ENCODE results near the gene SLC25A18. TPM values are rescaled to one million over a fixed set of nuclear protein-coding genes. Genes with fewer than 3 reads are reported as not detected.

SLC25A18 gene
- total RNA-seq, 4 donors from 2014 or later = 0.26 to 3.1 (median 0.80) TPM

GRCh38 chr22:17592201-17592600, 28.9 kb downstream of the SLC25A18 start:
- peaks cover 74% of the 10 kb centered on the region for H3K36me3 ChIP-seq
- H3K27me3 ChIP-seq = no peaks in the 10 kb centered on the region
- TF ChIP-seq POLR2A (IDR thresholded peaks at IDR 0.05) = no peak
- no peak for TF ChIP-seq CTCF (IDR thresholded peaks at IDR 0.05)
- TF ChIP-seq EP300 (IDR thresholded peaks at IDR 0.05) = no peak
- no peak for TF ChIP-seq POLR2AphosphoS5 (IDR thresholded peaks at IDR 0.05)
- H3K27ac ChIP-seq = no peak overlapping the region
- no peaks in the 10 kb centered on the region for H3K4me1 ChIP-seq
- 88% methylated on average over 5 of the region's 5 CpGs for WGBS
- no peaks in the 10 kb centered on the region for H3K9me3 ChIP-seq
- H3K4me3 ChIP-seq = no peak overlapping the region
- no peak for DNase-seq (ENCODE audit: low spot score in 2 of 2)

DNA sequence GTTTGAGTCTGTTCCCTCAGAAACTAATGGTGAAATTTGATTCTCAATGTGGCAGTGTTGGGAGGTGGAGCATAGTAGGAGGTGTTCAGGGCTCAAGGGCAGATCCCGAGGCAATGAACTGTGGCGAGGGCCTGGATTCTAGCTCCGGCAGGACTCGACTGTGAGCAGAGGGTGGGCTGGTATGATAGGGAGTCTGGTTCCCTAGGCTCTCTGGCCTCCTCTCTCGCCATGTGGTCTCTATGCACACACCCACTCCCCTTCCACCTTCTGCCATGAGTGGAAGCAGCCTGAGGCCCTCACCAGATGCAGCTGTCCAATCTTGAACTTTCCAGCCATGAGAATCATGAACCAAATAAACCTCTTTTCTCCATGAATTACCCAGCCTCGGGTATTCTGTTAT, 32.9 kb downstream of the SLC25A18 start:
- Histone ChIP-seq H3K27me3 (no peaks in the 10 kb centered on the region), H3K9me3 (no peaks in the 10 kb centered on the region), H3K27ac (no peak overlapping the region), H3K4me1 (no peaks in the 10 kb centered on the region), H3K4me3 (no peak overlapping the region), H3K36me3 (peaks cover 97% of the 10 kb centered on the region)
- no peak for DNase-seq (ENCODE audit: low spot score in 2 of 2)
- WGBS = 92% methylated on average over 6 of the region's 6 CpGs
- no peak for TF ChIP-seq CTCF (IDR thresholded peaks at IDR 0.05)
- no peak for TF ChIP-seq POLR2AphosphoS5 (IDR thresholded peaks at IDR 0.05)
- TF ChIP-seq EP300 (IDR thresholded peaks at IDR 0.05) = no peak
- TF ChIP-seq POLR2A (IDR thresholded peaks at IDR 0.05) = no peak

DNA sequence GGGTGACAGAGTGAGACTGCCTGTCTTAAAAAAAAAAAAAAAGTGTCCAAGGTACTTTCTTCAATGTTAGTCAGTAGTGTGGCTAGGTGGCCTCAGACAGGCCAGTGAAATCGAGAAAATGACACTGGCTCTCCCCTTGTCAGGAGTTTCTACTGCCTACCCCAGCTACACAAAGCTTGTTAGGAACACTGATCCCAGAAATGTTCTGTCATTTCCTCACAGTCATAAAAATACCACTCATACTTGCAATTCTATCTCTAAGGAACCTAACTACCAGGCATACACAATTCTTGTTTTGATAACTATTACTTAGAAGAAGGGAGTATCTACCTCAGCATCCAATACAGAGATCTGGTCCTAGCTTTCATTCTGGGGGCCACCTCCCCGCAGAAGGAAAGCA, 33.9 kb downstream of the SLC25A18 start:
- no peaks in the 10 kb centered on the region for H3K4me1 ChIP-seq
- no peak overlapping the region for H3K4me3 ChIP-seq
- no peaks in the 10 kb centered on the region for H3K27me3 ChIP-seq
- no peak overlapping the region for H3K27ac ChIP-seq
- H3K9me3 ChIP-seq = no peaks in the 10 kb centered on the region
- TF ChIP-seq CTCF (IDR thresholded peaks at IDR 0.05) (no peak), POLR2AphosphoS5 (IDR thresholded peaks at IDR 0.05) (no peak), POLR2A (IDR thresholded peaks at IDR 0.05) (no peak), EP300 (IDR thresholded peaks at IDR 0.05) (no peak)
- peaks cover 91% of the 10 kb centered on the region for H3K36me3 ChIP-seq
- no peak for DNase-seq (ENCODE audit: low spot score in 2 of 2)
- WGBS = 98% methylated on average over 2 of the region's 2 CpGs

- peak in 1 of 2 donors; percentile 21 for DNase-seq (ENCODE audit: low spot score in 2 of 2)
- H3K36me3 ChIP-seq = peaks cover 85% of the 10 kb centered on the region
These were observed 35.0 kb downstream of the SLC25A18 start for GRCh38 chr22:17598318-17598717.

GRCh38 chr22:17601031-17601430, 37.7 kb downstream of the SLC25A18 start:
- no peaks in the 10 kb centered on the region for H3K9me3 ChIP-seq
- H3K4me1 ChIP-seq = no peaks in the 10 kb centered on the region
- WGBS = 67% methylated on average over 3 of the region's 3 CpGs
- peak in 1 of 2 donors; percentile 11 for DNase-seq (ENCODE audit: low spot score in 2 of 2)
- no peaks in the 10 kb centered on the region for H3K27me3 ChIP-seq
- no peak overlapping the region for H3K4me3 ChIP-seq
- H3K27ac ChIP-seq = no peak overlapping the region
- H3K36me3 ChIP-seq = peaks cover 59% of the 10 kb centered on the region
- no peak for TF ChIP-seq CTCF (IDR thresholded peaks at IDR 0.05)
- no peak for TF ChIP-seq POLR2AphosphoS5 (IDR thresholded peaks at IDR 0.05)
- TF ChIP-seq EP300 (IDR thresholded peaks at IDR 0.05) = no peak
- no peak for TF ChIP-seq POLR2A (IDR thresholded peaks at IDR 0.05)

More at GRCh38 chr22:17598318-17598717, 35.0 kb downstream of the SLC25A18 start:
- Histone ChIP-seq H3K4me3 (no peak overlapping the region), H3K4me1 (no peaks in the 10 kb centered on the region), H3K27ac (no peak overlapping the region), H3K27me3 (no peaks in the 10 kb centered on the region), H3K9me3 (no peaks in the 10 kb centered on the region)
- WGBS = 95% methylated on average over 4 of the region's 4 CpGs
- TF ChIP-seq POLR2AphosphoS5 (IDR thresholded peaks at IDR 0.05) (no peak), POLR2A (IDR thresholded peaks at IDR 0.05) (no peak), CTCF (IDR thresholded peaks at IDR 0.05) (no peak), EP300 (IDR thresholded peaks at IDR 0.05) (no peak)
